Muscle layer of colon (tissue), 2 donors: Measurements from ENCODE around the gene ME3.

ENCODE experiments used
- H3K27ac ChIP-seq: one replicate; pipeline ENCODE4 v1.7.0; 2013; ENCODE audit warnings: low read depth, mild to moderate bottlenecking, low read length, moderate library complexity
- H3K27me3 ChIP-seq, 2 donors: one replicate each; pipeline ENCODE4 v1.7.0; 2013; ENCODE audit warnings: low read length in 2 of 2, mild to moderate bottlenecking in 2 of 2; ENCODE audit not compliant: insufficient read depth in 2 of 2, control insufficient read depth in 1 of 2
- H3K36me3 ChIP-seq: one replicate; pipeline ENCODE4 v1.7.0; 2013; ENCODE audit warnings: mild to moderate bottlenecking, low read length; ENCODE audit not compliant: insufficient read depth
- H3K4me1 ChIP-seq: one replicate; pipeline ENCODE4 v1.7.0; 2013; ENCODE audit warnings: mild to moderate bottlenecking, low read length; ENCODE audit not compliant: insufficient read depth
- H3K4me3 ChIP-seq, 2 donors: one replicate each; pipeline ENCODE4 v1.7.0; 2013; ENCODE audit warnings: low read length in 2 of 2, low read depth in 1 of 2, mild to moderate bottlenecking in 1 of 2, moderate library complexity in 1 of 2
- H3K9ac ChIP-seq: one replicate; pipeline ENCODE4 v1.7.0; 2013; ENCODE audit warnings: low read length
- H3K9me3 ChIP-seq: one replicate; pipeline ENCODE4 v1.7.0; 2013; ENCODE audit warnings: mild to moderate bottlenecking, low read length
- donor health status: abdominal sarcoma.
- donor health status: Adenocarcinoma of cecum.

The ME3 gene

DNA sequence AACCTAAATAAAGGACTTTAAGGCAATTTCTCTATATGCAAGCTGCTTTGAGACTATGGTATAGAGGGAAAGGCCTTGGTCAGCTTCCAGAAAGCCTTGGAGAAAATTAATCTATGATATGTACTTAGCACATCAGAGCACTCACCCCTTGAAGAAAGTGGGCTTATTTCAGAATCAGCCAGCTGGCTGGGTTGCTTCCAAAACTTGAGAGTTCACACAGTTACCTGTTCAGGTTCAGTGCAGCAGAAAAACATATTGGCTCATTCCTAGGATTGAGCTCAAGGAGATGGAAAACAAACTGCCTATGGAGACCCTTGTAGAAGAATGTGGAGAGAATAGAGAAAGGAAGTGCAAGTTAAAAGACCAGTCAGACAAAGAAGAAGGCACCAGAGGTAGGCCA lies 275.1 kb downstream of the ME3 start:
- no peaks in the 10 kb centered on the region for H3K36me3 ChIP-seq
- H3K27ac ChIP-seq = no peak overlapping the region
- H3K4me1 ChIP-seq = peaks cover 8% of the 10 kb centered on the region
- H3K9me3 ChIP-seq = no peaks in the 10 kb centered on the region
- no peak overlapping the region for H3K9ac ChIP-seq
- H3K27me3 ChIP-seq = no peaks in the 10 kb centered on the region
- H3K4me3 ChIP-seq = no peak overlapping the region

- no peak overlapping the region for H3K4me3 ChIP-seq
- no peaks in the 10 kb centered on the region for H3K36me3 ChIP-seq
- no peak overlapping the region for H3K9ac ChIP-seq
- no peaks in the 10 kb centered on the region for H3K9me3 ChIP-seq
- H3K27me3 ChIP-seq = no peaks in the 10 kb centered on the region
- H3K4me1 ChIP-seq = peaks cover 8% of the 10 kb centered on the region
- H3K27ac ChIP-seq = no peak overlapping the region
Observed at GRCh38 chr11:86396396-86396795, 276.0 kb downstream of the ME3 start.

- Histone ChIP-seq H3K4me1 (peaks cover 8% of the 10 kb centered on the region), H3K9ac (no peak overlapping the region), H3K27me3 (no peaks in the 10 kb centered on the region), H3K36me3 (no peaks in the 10 kb centered on the region), H3K9me3 (no peaks in the 10 kb centered on the region), H3K27ac (no peak overlapping the region), H3K4me3 (no peak overlapping the region)
Observed at GRCh38 chr11:86395061-86395551, 277.3 kb downstream of the ME3 start.
